HG02981 (cell line): ENCODE measurements around the gene BCAS4.
"Not testable (repeated sequence)": the region's sequence is repeated elsewhere in the genome, so short reads cannot be mapped to it uniquely, and the experiment has no call there.

Source experiments
- ATAC-seq: cut with Tn5 transposase; IDR thresholded peaks from one replicate; pipeline ENCODE4 v1.9.1; 2021; ENCODE audit warnings: mild to moderate bottlenecking, moderate library complexity; ENCODE audit not compliant: unreplicated experiment

BCAS4 gene

DNA sequence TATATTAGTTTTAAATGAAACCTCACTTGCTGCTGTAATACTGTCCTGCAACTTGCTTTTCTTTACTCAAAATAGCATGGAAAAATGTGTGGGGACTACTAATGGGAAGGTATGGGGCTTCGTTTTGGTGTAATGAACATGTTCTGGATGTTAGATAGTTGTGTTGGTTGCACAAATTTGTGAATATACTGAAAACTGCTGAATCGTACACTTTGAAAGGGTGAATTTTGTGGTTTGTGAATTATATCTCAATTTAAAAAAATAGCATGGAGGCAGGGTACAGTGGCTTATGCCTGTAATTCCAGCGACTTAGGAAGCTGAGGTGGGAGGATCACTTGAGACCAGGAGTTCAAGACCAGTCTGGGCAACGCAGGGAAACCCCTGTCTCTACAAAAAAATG, 2.3 kb downstream of the BCAS4 start:
- ATAC-seq: no peak

DNA sequence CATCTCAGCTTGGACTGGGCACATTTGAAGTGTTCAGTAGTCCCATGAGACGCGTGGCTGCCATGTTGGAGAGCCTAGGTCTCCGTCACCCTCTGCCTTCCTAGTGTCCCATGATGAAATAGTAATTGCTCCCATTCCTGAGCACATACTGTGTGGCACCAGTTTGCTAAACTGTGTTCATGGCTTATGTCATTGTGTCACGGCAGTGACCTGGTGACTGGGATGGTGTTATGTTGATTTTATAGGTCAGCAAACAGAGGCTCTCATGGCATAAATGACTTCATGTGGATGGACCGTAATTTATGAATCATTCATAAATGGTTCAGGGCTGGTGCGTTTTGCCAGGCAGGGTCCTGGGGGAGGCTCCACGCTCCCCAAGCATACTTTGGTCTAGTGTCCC, 3.8 kb downstream of the BCAS4 start:
- no peak for ATAC-seq

DNA sequence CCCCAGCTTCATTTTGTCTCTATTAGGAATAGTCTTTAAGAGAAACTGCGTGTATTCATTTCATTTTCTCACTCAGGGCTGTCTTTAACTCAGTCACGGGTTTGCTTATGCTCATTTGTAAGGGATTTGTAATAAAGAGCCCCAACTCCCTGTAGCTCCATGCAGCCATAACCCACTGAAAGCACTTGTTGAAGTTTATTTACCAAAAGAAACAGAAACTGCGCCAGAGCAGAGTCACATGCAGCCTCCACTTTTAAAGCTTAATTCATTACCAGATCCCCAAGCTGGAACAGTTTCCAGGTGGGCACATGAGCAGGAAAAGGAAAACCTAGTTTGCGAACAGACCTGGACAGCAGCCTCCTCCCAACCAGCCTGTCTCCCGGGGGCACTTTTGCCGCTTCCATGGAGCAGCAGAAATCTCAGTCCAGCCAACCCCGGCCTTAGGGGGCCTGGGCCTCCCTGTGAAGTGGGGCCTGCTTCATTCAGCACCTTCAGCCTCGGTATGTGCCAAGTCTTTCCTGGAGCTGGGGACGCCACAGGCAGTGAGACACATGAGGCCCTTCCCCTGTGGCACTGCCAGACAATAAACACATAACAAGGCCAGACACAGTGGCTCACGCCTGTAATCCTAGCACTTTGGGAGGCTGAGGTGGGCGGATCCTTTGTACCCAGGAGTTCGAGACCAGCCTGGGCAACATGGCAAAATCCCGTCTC, 4.5 kb downstream of the BCAS4 start:
- ATAC-seq: no peak

DNA sequence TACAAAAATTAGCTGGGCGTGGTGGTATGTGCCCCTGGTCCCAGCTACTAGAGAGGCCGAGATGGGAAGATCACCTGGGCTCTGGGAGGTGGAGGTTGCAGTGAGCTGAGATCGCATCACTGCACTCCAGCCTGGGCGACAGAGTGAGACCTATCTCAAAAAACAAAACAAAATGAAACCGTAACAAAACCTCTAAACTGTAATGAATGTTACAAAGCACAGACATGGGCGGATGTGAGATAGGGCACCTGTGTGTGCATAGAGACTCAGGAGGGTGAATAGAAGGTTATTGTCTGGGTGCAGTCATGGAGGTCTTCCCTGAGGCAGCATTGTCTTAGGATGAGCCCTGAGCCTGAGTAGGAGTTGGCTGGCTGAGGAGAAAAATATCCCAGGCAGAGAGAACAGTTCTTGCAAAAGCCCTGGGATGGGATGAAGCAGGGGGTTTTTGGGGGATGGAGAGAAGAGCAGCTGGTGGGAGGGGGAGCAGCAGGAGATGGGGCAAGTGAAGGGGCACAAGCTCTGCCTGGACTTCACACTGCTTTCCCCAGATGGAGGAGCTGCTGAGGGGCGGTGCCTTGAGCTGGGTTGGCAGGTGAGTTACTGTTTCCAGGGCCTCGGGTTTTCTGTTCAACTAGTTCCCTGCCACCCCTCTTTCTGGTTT, 5.2 kb downstream of the BCAS4 start:
- ATAC-seq: no peak

DNA sequence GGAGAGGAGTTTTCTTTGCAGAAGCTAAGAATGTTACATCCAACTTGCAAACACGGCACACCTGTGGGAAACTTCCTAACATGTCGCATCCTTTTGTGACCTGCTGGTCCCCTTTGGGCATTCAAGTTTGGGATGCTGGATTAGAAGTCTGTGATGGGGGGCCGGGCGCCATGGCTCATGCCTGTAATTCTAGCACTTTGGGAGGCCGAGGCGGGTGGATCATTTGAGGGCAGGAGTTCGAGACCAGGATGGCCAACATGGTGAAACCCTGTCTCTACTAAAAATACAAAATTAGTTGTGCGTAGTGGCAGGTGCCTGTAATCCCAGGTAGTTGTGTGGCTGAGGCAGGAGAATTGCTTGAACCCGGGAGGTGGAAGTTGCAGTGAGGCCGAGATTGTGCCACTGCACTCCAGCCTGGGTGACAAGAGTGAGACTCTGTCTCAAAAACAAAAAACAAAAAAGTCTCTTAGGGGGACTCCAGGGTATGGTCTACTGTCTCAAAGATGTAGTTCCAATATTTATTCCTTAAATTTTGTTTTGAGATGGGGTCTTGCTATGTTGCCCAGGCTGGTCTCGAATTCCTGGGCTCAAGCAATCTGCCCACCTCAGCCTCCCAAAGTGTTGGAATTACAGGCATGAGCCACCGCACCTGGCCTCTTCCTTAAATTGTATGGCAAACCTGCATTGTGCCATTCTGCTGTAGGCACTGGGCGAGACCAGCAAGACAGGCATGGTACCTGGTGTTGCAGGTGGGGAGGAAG, 6.3 kb downstream of the BCAS4 start:
- ATAC-seq: not testable (repeated sequence)

DNA sequence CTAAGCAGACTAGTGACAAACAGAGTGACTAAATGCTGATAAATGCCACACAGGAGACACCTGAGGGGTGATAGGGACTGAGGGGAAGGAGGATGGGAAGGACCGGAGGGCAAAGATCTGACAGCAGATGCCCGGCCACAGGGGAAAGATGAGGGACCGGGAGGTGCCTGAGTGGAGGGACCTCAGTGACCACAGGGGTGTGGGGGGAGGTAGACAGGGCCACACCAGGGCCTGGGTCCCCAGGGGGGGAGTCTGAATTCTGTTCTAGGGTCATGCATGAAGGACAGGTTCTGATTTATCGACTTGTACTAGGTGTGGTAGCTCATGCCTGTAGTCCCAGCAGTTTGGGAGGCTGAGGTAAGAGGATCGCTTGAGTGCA, 6.9 kb downstream of the BCAS4 start:
- no peak for ATAC-seq

DNA sequence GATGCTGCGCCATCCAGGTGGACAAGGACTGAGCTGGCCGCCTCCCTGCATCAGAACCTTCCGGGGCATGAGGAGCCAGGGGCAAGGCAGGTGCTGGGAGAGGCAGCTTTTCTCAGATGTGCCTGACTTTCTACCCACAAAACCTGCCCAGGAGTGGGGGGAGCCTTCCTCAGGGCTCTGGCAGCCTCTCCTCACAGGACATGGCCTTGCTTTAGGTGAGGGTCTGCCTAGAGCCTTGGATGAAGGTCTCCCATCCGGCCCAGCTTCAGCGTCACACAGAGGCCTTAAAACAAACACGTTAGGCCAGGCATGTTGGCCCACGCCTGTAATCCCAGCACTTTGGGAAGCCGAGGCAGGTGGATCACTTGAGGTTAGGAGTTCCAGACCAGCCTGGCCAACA, 7.4 kb downstream of the BCAS4 start:
- no peak for ATAC-seq

DNA sequence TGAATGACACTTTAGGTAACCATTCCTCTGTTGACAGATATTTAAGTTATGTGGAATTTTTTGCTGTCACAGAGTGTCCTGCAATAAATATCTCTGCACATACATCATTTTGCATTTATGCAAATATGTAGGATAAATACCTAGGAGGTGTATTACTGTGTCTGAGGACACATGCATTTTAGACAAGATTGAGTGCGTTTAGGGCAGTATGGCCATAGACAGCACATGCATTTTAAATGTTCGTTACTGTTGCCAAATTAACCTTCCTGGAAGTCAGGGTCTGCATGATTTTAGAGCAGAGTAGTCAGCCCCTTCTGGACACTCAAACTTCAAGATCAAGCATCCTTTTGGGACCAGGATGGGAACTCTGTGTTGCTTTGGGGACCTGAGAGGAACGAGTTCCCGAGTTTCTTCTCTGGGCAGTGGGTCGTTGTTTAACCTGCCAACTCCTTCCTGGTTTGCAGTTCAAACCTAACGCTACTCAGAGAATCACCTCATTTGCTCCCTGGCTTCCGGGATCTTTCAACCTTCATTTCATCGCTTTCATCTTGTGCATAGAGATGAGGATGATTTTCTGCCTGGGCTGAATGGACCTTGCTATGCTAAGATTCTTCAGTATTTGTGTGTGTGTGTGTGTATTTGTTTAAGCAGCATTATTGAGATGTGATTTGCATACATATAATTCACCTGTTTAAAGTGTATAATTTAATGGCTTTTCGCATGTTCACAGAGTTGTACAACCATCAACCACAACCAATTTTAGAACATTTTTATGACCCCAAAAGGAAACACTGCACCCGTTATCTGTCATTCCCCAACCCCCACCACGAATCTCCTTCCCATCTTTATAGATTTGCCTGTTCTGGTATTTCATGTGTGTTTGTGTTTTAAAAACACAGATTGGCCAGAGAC, 9.8 kb downstream of the BCAS4 start:
- no peak for ATAC-seq

DNA sequence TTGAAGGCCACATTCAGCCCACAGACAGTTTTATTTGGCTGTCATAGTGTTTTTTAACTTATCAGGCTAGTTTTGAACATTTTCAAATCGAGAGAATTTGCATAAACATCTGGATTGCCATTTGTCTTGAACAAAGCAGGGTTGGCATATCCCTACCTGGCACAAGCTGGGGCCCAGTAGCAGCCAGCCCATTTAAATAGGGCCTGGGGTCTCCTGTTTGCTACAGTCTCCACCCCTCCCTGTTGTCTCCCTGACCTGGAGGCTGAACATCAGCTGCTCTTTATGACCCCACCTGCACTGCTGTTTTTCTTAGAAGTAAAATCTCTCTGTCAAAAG, 10.5 kb downstream of the BCAS4 start:
- ATAC-seq: no peak

DNA sequence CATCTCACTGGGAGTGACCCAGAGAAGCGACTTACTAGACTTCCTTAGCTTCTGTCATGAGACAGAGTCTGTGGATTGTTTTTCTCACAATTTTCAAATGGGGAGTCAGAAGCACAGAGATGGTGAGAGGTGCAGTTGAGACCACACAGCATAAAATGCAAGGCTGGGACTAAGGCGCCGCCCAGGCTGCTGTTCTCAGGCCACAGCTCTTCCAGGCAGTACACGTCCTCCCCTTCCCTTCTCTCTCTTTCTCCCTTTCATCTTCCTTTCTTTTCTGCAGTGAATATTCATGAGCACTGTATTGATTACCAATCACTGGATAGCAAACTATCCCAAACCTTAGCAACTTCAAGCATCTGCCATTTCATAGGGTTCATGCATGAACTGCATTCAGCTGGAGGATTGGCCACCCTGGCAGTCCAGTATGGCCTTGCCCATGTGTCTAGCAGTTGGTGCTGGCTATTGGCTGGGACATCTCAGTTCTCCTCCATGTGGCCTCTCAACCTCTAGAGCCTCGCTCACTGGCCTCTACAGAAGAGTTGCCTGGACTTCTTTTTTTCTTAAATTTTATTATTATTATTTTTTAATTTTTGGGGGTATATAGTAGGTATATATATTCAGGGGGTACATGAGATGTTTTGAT, 11.4 kb downstream of the BCAS4 start:
- no peak for ATAC-seq

DNA sequence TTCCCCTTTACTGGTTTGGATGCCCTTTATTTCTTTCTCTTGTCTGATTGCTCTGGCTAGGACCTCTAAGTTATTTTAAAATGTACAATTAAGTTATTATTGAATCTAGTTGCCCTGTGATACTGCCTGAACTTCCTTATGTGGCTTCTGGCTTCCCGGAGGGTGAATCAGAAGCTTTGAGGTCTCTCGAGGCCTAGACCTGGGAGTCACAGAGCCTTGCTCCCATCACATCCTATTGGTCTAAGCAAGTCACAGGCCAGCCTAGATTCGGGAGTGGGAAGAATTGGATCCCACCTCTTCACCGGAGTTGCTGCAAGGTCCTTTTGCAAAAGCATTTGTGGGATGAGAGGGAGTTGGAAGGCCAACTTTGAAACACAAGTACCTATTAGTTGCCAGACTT, 15.2 kb downstream of the BCAS4 start:
- no peak for ATAC-seq

DNA sequence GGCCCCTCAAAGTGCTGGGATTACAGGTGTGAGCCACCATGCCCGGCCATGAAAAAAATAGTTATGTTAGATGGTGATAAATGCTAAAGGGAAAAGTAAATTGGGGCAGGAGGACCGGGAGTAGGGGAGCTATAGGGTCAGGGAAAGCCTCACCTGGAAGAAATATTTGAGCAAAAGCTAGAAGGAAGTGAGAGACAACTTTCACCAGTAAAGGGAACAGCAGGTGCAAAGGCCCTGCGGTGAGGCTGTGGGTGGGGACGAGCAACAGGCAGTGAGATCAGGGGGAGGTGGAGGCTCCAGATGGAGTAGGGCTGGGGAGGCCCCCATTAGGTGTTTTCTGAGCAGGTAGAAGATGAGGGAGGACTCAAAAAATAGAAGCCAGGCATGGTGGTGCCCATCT, 16.0 kb downstream of the BCAS4 start:
- ATAC-seq: no peak

DNA sequence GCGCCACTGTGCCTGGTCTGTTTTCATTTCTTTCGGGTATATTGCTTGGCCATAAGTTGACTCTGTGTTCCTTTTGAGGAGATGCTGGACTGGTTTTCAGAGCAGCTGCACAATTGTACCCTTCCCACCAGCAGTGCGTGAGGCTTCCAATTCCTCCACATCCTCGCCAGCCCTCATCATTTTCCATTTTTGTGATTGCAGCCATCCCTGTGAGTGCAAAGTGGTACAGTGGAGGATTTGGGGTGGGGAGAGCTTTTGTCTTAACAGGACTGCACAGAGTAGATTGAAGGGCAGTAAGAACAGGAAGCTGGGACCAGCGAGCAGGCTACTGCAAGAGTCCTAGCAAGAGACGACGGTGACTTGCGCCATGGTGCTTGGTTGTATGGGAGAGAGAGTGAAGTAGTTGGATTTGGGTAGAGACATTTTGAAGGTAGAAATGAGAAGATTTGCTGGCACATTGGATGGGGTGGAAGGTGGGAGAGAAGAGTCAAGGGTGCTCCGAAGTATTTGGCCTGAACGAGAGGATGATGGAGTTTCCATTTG, 18.3 kb downstream of the BCAS4 start:
- no peak for ATAC-seq

DNA sequence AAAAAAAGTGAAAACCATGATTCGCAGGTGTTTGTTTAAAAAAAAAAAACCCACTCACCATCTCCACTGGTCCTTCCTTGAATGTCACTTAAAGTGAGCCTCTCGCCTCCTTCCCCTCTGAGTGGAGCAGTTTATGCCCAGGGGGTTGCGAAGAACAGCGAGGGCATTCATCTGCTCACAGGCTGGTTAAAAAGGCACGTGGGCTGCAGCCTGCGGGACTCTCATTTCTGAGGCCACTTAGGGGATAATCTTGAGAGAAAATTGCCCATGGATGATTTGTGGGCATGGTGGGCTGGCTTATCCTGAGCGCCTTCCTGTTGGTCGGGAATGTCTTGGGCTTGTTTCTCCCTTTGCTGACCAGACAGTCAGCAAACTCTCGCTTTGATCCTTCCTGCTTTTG, 18.9 kb downstream of the BCAS4 start:
- ATAC-seq: no peak

DNA sequence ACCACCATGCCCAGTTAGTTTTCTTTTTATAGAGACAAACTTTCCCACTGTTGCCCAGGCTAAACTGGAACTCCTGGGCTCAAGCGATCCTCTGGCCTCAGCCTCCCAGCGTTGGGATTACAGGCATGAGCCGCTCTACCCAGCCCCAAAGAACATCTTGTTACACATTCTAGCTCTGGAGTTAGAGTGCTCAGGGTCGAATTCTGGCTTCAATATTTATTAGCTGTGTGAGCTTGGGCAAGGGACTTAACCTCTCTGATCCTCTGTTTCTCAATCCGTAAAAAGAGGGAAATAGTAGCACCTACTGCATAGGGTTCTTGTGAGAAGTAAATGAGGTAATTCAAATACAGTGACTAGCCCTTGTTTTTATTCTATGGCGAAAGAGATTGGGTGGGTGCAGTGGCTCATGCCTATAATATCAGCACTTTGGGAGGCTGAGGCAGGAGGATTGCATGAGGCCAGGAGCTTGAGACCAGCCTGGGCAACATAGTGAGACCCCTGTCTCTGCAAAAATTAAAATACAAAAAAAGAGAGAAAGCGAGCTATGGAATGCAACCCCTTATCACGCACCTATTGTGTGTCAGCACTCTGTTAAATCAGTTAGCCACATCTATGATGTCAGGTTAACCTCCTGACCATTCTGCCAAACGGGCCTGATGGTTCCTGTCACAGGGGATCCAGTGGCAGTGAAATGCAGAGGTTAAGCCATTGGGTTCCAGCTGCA, 19.7 kb downstream of the BCAS4 start:
- no peak for ATAC-seq

DNA sequence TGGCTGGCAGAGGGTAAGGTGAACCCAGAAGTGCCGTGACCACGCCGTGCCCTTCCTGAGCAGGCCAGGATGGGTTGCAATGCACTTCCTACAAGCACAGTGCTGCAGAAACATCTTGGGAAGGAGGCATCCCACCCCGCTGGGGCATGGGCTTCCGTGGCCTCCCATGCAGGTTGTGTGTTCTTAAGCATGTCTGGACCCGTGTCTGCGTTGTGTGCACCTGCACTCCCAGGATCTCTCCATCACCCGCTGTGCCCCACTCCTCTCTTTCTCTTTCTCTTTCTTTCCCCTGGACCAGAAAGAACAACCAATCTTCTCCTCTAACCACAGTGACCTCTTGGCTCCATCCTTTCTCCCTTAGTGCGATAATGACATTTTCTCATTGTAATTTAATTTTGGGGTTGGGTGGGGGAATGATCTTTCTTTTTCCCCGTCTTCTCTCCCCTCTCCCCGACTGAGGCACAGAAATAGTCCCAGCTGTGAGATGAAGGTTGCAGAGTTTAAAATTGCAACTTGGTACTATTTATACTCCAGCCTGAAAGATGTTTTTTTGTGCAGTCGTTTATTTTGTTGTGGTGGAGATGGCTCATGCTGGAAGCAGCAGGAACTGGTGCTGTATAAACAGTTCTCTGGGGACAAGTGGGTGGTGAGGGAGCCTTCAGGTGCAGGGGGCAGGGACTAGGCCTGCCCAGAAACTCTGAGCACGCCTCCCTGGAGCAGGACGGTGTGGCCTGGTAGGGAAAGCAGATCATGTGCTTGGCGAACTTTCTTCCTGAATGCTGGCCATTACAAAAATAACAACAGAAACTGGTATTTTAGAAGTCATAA, 20.5 kb downstream of the BCAS4 start:
- ATAC-seq: peak; percentile 39

DNA sequence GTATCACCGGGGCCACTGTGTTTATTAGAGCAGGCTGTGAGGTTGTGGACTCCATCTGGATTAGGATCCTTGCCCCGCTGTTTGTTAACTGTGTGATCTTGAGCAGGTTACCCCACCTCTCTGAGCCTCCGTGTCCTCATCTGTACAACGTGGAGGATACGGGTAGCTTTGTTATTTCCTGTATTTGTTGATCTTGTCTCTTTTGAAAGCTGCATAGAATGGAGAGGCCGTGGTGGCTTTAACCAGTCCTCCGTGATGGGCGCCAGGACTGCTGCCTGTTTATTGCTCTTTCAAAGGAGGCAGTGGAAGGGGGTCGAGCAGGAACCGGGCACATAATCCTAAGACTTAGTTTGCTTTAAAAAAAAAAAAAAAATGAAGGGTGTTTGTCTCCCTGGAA, 22.9 kb downstream of the BCAS4 start:
- no peak for ATAC-seq

DNA sequence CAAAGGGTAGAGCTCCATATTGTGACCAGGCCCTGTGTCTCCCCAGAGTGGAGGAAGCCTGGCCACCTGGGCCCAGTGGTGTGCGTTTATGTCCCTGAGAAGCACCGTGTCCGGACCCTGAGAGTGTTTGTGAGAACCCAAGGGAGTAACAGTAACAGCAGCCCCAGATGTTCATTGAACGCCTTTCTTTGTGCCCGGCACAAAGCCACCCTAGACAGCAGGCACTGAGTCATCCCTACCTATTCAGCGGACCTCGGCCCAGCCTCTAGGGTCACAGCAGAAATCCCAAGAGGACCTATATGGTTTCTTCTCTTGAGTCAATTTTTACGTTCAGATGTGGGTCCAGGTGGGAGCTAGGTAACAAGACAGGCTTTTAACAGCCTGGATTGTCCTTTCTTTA, 24.5 kb downstream of the BCAS4 start:
- peak; percentile 40 for ATAC-seq
